ENCODE measurements around the gene ELF1. TPM values are rescaled to one million over a fixed set of nuclear protein-coding genes. Genes with fewer than 3 reads are reported as not detected.
"Not testable (repeated sequence)": the region's sequence is repeated elsewhere in the genome, so short reads cannot be mapped to it uniquely, and the experiment has no call there.

The ELF1 gene
- total and polyA plus RNA-seq, 12 donors: 9.9 to 60.5 (median 38.2) TPM

- no peak overlapping the region for H3K4me3 ChIP-seq
- 94 to 95% methylated on average over 3 of the region's 3 CpGs for WGBS, 2 donors
Observed at GRCh38 chr13:40886017-40886416, 133.1 kb downstream of the ELF1 start.

GRCh38 chr13:40884175-40884574 lies 134.9 kb downstream of the ELF1 start:
- H3K4me3 ChIP-seq: not testable (repeated sequence)
- no CpG with 5 or more reads among the region's 1 CpG for WGBS, 2 donors

More at GRCh38 chr13:40886017-40886416, 133.1 kb downstream of the ELF1 start:
- DNase-seq: no peak
- no peaks in the 10 kb centered on the region for H3K4me1 ChIP-seq
- peaks cover 0 to 1% (median 0%) of the 10 kb centered on the region in 11 donors for H3K9me3 ChIP-seq
- H3K36me3 ChIP-seq: peaks cover 0 to 7% (median 0%) of the 10 kb centered on the region in 9 donors
- H3K27ac ChIP-seq: no peak overlapping the region
- H3K27me3 ChIP-seq: no peaks in the 10 kb centered on the region
- intact Hi-C loops (cut with DNase I): no loop called here
- no peak for ATAC-seq
- no peak for TF ChIP-seq CTCF (IDR thresholded peaks at IDR 0.05)

More at GRCh38 chr13:40884175-40884574, 134.9 kb downstream of the ELF1 start:
- H3K9me3 ChIP-seq: peaks cover 0 to 20% (median 0%) of the 10 kb centered on the region in 11 donors
- peaks cover 0 to 20% (median 0%) of the 10 kb centered on the region in 9 donors for H3K36me3 ChIP-seq
- H3K27ac ChIP-seq; intact Hi-C loops (cut with DNase I); H3K27me3 ChIP-seq; DNase-seq; ATAC-seq; H3K4me1 ChIP-seq: not testable (repeated sequence)

Other genes with a start within 250 kb of the ELF1 start
- 10 to 100 TPM; 22.2 to 32.9 (median 30.4) TPM for gene MRPS31, start 248.1 kb downstream of the ELF1 start, total RNA-seq
- gene MRPS31, start 248.1 kb downstream of the ELF1 start, polyA plus RNA-seq: 100 to 1,000 TPM in 1 of 2 donors, 10 to 100 TPM in 1; 32.8 to 121 TPM
- 1 to 10 TPM; 3.3 to 6.0 (median 4.9) TPM for gene SLC25A15, start 229.7 kb downstream of the ELF1 start, total RNA-seq
- 1 to 10 TPM in 1 of 2 donors, under 1 TPM in 1; 0.73 to 4.8 TPM for gene SLC25A15, start 229.7 kb downstream of the ELF1 start, polyA plus RNA-seq
- gene WBP4, start 42.2 kb upstream of the ELF1 start, total RNA-seq: 10 to 100 TPM; 13.0 to 24.4 (median 21.8) TPM
- gene WBP4, start 42.2 kb upstream of the ELF1 start, polyA plus RNA-seq: 10 to 100 TPM; 13.3 to 45.1 TPM
- gene KBTBD6, start 113.5 kb upstream of the ELF1 start, total RNA-seq: 10 to 100 TPM in 1 of 10 donors, 1 to 10 TPM in 9; 5.4 to 10.6 (median 6.9) TPM
- gene KBTBD6, start 113.5 kb upstream of the ELF1 start, polyA plus RNA-seq: 1 to 10 TPM; 1.9 to 4.0 TPM
- 1 to 10 TPM; 4.1 to 7.6 (median 5.6) TPM for gene KBTBD7, start 175.3 kb upstream of the ELF1 start, total RNA-seq
- 1 to 10 TPM; 1.6 to 2.8 TPM for gene KBTBD7, start 175.3 kb upstream of the ELF1 start, polyA plus RNA-seq
- 10 to 100 TPM in 6 of 10 donors, 1 to 10 TPM in 4; 8.2 to 15.0 (median 10.3) TPM for gene MTRF1, start 244.3 kb upstream of the ELF1 start, total RNA-seq
- 10 to 100 TPM in 1 of 2 donors, 1 to 10 TPM in 1; 6.6 to 18.7 TPM for gene MTRF1, start 244.3 kb upstream of the ELF1 start, polyA plus RNA-seq